ENCODE results near the gene DCDC2C. TPM values are rescaled to one million over a fixed set of nuclear protein-coding genes. Genes with fewer than 3 reads are reported as not detected.

DCDC2C gene
- total and polyA plus RNA-seq, 2 donors, result 0.21 to 0.38 TPM

DNA sequence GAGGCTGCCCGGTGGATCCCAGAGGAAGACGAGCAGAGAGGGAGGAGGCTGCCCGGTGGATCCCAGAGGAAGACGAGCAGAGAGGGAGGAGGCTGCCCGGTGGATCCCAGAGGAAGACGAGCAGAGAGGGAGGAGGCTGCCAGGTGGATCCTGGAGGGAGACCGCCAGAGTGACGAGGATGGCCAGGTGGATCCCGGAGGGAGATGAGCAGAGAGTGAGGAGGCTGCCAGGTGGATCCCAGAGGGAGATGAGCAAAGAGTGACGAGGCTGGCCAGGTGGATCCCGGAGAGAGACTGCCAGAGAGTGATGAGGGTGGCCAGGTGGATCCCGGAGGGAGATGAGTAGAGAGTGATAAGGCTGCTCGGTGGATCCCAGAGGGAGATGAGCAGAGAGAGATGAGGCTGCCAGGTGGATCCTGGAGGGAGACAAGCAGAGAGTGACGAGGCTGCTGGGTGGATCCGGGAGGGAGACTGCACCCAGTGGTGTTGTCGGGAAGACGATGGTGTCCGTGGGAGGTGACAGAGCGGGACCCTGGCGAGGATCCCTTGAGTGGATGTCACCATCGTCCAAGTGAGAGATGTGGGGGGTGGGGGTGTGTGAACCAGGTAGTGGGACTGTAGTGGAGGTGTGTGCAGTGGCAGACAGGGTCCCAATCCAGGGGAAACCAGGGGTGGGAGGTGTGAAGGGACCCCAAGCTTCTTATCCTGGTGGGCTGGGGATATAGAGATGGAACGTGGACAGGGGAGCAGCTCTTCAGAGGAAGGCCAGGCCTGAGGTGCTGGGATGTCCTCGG lies 22.3 kb downstream of the DCDC2C start:
- Histone ChIP-seq H3K9me3 (ENCODE audit: control insufficient read depth in 2 of 2, insufficient read depth in 1 of 2, low read length in 1 of 2) (no peaks in the 10 kb centered on the region), H3K36me3 (ENCODE audit: control insufficient read depth in 2 of 2, insufficient read depth in 2 of 2, low read length in 1 of 2) (no peaks in the 10 kb centered on the region), H3K27ac (ENCODE audit: low read depth in 1 of 2, low read length in 1 of 2) (no peak overlapping the region), H3K4me3 (ENCODE audit: low read length in 2 of 2) (no peak overlapping the region), H3K27me3 (ENCODE audit: control insufficient read depth in 2 of 2, insufficient read depth in 1 of 2, low read length in 1 of 2) (peaks cover 0 to 7% of the 10 kb centered on the region in 2 donors), H3K4me1 (ENCODE audit: control insufficient read depth in 2 of 2, insufficient read depth in 2 of 2, low read length in 2 of 2) (no peaks in the 10 kb centered on the region)
- 85% methylated on average over 23 of the region's 23 CpGs for WGBS
- DNase-seq (ENCODE audit: low read depth in 6 of 9, low spot score in 9 of 9), result peak in 2 of 9 donors; percentile 13 to 21

DNA sequence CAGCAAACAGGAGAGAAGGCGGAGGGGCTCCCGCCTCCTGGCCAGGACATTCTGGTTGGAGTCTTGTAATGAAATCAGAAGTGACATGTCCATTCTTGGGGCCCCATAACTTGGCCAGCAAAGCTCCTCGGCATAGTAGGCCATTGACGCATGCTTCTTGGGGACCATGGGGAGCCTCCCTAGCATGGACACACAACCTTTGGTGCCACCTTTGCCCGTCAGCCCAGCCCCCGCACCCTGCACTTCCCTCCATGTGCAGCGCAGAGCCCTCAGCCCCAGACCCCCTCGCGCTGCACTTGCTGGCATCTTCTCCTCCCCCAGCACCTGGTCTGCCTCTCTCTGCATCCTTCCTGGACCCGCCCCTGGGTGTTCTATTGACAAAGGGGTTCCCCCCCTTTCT lies 23.1 kb downstream of the DCDC2C start:
- H3K9me3 ChIP-seq (ENCODE audit: control insufficient read depth in 2 of 2, insufficient read depth in 1 of 2, low read length in 1 of 2), result no peaks in the 10 kb centered on the region
- H3K4me3 ChIP-seq (ENCODE audit: low read length in 2 of 2), result no peak overlapping the region
- no peak overlapping the region for H3K27ac ChIP-seq (ENCODE audit: low read depth in 1 of 2, low read length in 1 of 2)
- no peaks in the 10 kb centered on the region for H3K36me3 ChIP-seq (ENCODE audit: control insufficient read depth in 2 of 2, insufficient read depth in 2 of 2, low read length in 1 of 2)
- WGBS, result 96% methylated on average over 10 of the region's 10 CpGs
- H3K27me3 ChIP-seq (ENCODE audit: control insufficient read depth in 2 of 2, insufficient read depth in 1 of 2, low read length in 1 of 2), result peaks cover 0 to 7% of the 10 kb centered on the region in 2 donors
- no peak for DNase-seq (ENCODE audit: low read depth in 6 of 9, low spot score in 9 of 9)
- H3K4me1 ChIP-seq (ENCODE audit: control insufficient read depth in 2 of 2, insufficient read depth in 2 of 2, low read length in 2 of 2), result no peaks in the 10 kb centered on the region

DNA sequence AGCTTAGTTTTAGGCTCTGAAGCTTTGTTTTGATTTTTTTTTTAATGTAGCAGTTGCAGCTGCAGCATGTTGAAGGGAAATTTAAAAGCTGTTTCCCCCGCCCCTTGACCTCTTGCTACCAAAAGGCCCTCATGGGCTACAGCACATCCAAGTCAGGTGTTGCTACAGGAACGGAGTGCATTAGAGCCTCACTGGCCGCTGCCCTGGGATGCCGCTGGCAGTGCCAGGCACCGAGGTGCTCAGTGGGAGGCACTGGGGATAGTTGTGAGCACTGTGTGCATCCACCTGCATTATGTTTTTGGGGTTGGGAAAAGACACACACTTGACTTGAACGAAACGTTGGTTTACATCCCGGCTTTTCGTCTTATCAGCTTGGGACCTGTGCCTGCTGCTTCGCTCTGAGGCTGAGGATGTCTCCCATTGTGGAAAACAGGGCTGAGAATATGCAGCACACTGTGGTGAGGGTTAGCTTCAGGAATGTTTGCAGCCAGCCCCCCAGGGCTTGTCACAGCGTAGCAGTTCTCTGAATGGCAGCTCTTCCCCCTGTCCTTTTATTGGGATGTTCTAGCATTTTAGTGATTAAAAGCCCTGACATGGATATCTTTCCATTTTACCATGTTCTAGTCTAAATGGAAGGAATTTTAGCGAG lies 24.1 kb downstream of the DCDC2C start:
- no peak overlapping the region for H3K27ac ChIP-seq (ENCODE audit: low read depth in 1 of 2, low read length in 1 of 2)
- H3K9me3 ChIP-seq (ENCODE audit: control insufficient read depth in 2 of 2, insufficient read depth in 1 of 2, low read length in 1 of 2), result no peaks in the 10 kb centered on the region
- DNase-seq (ENCODE audit: low read depth in 6 of 9, low spot score in 9 of 9), result no peak
- no peaks in the 10 kb centered on the region for H3K4me1 ChIP-seq (ENCODE audit: control insufficient read depth in 2 of 2, insufficient read depth in 2 of 2, low read length in 2 of 2)
- 89% methylated on average over 12 of the region's 12 CpGs for WGBS
- H3K4me3 ChIP-seq (ENCODE audit: low read length in 2 of 2), result no peak overlapping the region
- H3K27me3 ChIP-seq (ENCODE audit: control insufficient read depth in 2 of 2, insufficient read depth in 1 of 2, low read length in 1 of 2), result peaks cover 0 to 7% of the 10 kb centered on the region in 2 donors
- H3K36me3 ChIP-seq (ENCODE audit: control insufficient read depth in 2 of 2, insufficient read depth in 2 of 2, low read length in 1 of 2), result no peaks in the 10 kb centered on the region

DNA sequence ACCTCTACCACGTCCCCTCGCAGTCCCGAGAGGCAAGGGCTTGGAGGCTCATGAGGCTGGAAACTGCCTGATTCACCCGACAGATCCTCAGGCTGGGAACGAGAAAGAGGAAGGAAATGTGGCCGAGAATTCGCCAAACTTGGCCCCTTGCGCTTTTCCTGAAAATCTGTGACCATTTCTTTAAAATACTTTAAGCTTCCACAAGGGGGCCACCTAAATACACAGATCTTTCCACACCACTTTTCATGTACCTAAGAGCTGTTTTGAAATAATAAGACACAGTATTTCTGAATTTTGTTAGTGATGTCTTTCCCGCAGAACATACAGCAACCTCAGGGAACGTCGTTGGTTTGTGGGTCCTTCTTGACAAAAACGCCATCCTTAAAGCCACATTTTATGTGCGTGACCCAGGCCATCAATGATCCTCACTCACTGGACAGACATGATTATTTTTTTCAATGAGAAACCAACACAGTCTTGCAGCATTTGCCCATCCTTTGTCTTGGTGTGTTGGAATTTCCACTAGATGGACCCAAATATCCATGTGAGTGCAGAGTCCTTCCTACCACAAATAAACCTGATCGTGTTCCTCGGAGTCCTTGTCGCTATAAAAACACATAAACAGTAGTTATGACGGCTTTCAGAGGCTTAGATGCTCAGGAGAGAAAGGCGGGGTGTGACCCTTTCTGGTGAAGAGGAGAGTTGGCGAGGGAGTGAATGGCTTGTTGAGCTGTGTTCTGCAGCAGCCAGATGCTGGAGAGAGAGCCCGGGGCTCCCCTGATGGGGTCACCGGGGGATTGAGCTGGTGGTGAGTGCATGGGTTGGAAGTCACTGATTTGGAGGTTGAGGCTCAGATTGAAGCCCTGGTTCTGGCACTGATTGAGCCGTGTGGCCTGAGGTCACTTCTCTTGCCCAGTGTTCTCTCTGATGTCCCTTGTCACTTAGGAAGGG lies 25.0 kb downstream of the DCDC2C start:
- H3K9me3 ChIP-seq (ENCODE audit: control insufficient read depth in 2 of 2, insufficient read depth in 1 of 2, low read length in 1 of 2), result no peaks in the 10 kb centered on the region
- no peaks in the 10 kb centered on the region for H3K36me3 ChIP-seq (ENCODE audit: control insufficient read depth in 2 of 2, insufficient read depth in 2 of 2, low read length in 1 of 2)
- peaks cover 0 to 7% of the 10 kb centered on the region in 2 donors for H3K27me3 ChIP-seq (ENCODE audit: control insufficient read depth in 2 of 2, insufficient read depth in 1 of 2, low read length in 1 of 2)
- H3K4me1 ChIP-seq (ENCODE audit: control insufficient read depth in 2 of 2, insufficient read depth in 2 of 2, low read length in 2 of 2), result no peaks in the 10 kb centered on the region
- no peak overlapping the region for H3K27ac ChIP-seq (ENCODE audit: low read depth in 1 of 2, low read length in 1 of 2)
- no peak overlapping the region for H3K4me3 ChIP-seq (ENCODE audit: low read length in 2 of 2)
- peak in 4 of 9 donors; percentile 6 to 39 (median 12) for DNase-seq (ENCODE audit: low read depth in 6 of 9, low spot score in 9 of 9)
- 39% methylated on average over 22 of the region's 22 CpGs for WGBS

DNA sequence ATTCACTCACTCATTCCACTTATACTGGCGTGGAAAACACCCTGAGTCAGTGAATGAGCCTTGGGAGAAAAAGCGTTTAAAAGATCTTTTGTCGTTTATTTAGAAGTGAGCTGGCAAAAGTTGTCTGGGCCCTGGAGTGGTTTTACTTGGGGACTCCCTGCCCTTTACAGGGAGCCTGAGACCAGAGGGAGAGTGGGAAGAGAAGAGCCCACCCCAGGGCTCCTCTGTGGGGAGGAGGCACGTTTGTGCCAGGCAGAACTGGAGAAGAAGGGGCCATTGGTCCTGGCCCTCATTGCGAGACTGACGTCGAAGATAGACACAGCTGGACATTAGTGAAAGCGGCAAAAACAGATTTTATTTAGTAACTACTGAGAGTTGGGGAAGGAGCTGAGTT lies 25.7 kb downstream of the DCDC2C start:
- H3K4me1 ChIP-seq (ENCODE audit: control insufficient read depth in 2 of 2, insufficient read depth in 2 of 2, low read length in 2 of 2), result no peaks in the 10 kb centered on the region
- 95% methylated on average over 8 of the region's 8 CpGs for WGBS
- no peak for DNase-seq (ENCODE audit: low read depth in 6 of 9, low spot score in 9 of 9)

DNA sequence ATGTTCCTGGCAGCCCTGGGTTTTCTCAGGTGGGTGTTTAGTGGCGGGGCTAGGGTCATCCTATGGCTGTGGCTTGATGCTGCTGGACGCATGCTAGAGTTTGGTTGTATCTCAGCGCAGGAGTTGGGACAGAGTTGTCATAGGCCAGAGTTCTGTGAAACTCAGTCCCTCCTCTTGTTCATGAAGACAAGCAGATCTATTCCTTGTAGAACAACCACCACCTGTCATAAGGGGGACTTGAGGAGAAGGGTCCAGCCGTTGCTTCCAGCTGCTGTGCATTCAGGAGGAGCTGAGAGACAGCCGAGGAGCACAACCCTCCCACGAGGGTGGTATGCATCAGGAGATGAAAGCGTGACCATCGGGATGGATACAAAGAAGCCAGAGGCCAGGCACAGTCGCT lies 26.4 kb downstream of the DCDC2C start:
- Histone ChIP-seq H3K36me3 (ENCODE audit: control insufficient read depth in 2 of 2, insufficient read depth in 2 of 2, low read length in 1 of 2) (no peaks in the 10 kb centered on the region), H3K9me3 (ENCODE audit: control insufficient read depth in 2 of 2, insufficient read depth in 1 of 2, low read length in 1 of 2) (no peaks in the 10 kb centered on the region), H3K4me1 (ENCODE audit: control insufficient read depth in 2 of 2, insufficient read depth in 2 of 2, low read length in 2 of 2) (no peaks in the 10 kb centered on the region), H3K27me3 (ENCODE audit: control insufficient read depth in 2 of 2, insufficient read depth in 1 of 2, low read length in 1 of 2) (peaks cover 0 to 7% of the 10 kb centered on the region in 2 donors), H3K4me3 (ENCODE audit: low read length in 2 of 2) (no peak overlapping the region), H3K27ac (ENCODE audit: low read depth in 1 of 2, low read length in 1 of 2) (no peak overlapping the region)
- 88% methylated on average over 9 of the region's 9 CpGs for WGBS
- DNase-seq (ENCODE audit: low read depth in 6 of 9, low spot score in 9 of 9), result no peak

More for the DNA sequence above, 25.7 kb downstream of the DCDC2C start:
- Histone ChIP-seq H3K36me3 (ENCODE audit: control insufficient read depth in 2 of 2, insufficient read depth in 2 of 2, low read length in 1 of 2) (no peaks in the 10 kb centered on the region), H3K4me3 (ENCODE audit: low read length in 2 of 2) (no peak overlapping the region), H3K9me3 (ENCODE audit: control insufficient read depth in 2 of 2, insufficient read depth in 1 of 2, low read length in 1 of 2) (no peaks in the 10 kb centered on the region), H3K27ac (ENCODE audit: low read depth in 1 of 2, low read length in 1 of 2) (no peak overlapping the region), H3K27me3 (ENCODE audit: control insufficient read depth in 2 of 2, insufficient read depth in 1 of 2, low read length in 1 of 2) (peaks cover 0 to 7% of the 10 kb centered on the region in 2 donors)

DNA sequence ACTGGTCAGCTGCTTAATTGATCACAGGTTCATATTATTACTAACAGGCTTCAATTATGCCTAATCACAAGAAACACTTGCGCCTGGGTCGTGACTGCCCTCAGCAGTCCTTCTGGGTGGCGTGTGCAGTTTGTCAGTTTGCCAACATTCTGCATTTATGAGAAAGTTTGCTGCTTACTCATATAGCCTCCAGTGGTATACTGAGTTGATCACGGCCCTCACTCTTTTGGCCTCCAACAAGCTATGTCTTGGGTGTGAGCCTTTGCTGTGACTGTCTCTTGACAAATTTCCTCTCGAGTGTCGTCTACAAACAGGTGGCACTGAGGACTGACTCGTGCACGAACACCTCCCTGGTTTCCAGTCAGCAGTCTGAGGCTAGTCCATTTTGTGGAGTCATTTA lies 27.3 kb downstream of the DCDC2C start:
- no peak for DNase-seq (ENCODE audit: low read depth in 6 of 9, low spot score in 9 of 9)
- H3K27ac ChIP-seq (ENCODE audit: low read depth in 1 of 2, low read length in 1 of 2), result no peak overlapping the region
- H3K27me3 ChIP-seq (ENCODE audit: control insufficient read depth in 2 of 2, insufficient read depth in 1 of 2, low read length in 1 of 2), result peaks cover 0 to 7% of the 10 kb centered on the region in 2 donors
- H3K36me3 ChIP-seq (ENCODE audit: control insufficient read depth in 2 of 2, insufficient read depth in 2 of 2, low read length in 1 of 2), result no peaks in the 10 kb centered on the region
- H3K4me1 ChIP-seq (ENCODE audit: control insufficient read depth in 2 of 2, insufficient read depth in 2 of 2, low read length in 2 of 2), result no peaks in the 10 kb centered on the region
- H3K9me3 ChIP-seq (ENCODE audit: control insufficient read depth in 2 of 2, insufficient read depth in 1 of 2, low read length in 1 of 2), result no peaks in the 10 kb centered on the region
- WGBS, result 95% methylated on average over 8 of the region's 8 CpGs
- H3K4me3 ChIP-seq (ENCODE audit: low read length in 2 of 2), result no peak overlapping the region

DNA sequence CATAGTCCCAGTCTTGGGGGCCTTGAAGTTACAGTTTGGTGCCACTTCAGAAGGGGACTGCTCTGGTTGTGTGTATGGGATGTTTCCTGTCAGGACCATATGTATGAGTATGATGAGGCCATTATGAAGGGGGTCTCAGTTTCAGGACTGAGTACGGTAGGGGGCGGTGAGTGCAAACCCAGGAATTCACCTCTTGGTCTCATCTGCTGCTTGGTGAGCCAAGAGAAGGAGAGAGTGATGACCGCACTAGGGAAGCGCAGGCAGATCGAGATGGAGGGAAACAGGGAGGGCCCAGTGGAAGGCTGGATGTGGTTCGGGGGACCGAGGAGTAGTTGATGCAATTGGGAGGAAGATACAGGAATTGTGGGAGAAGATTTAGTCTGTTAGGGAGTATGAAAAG lies 28.5 kb downstream of the DCDC2C start:
- no peak for DNase-seq (ENCODE audit: low read depth in 6 of 9, low spot score in 9 of 9)
- H3K4me1 ChIP-seq (ENCODE audit: control insufficient read depth in 2 of 2, insufficient read depth in 2 of 2, low read length in 2 of 2), result no peaks in the 10 kb centered on the region
- H3K36me3 ChIP-seq (ENCODE audit: control insufficient read depth in 2 of 2, insufficient read depth in 2 of 2, low read length in 1 of 2), result no peaks in the 10 kb centered on the region
- H3K27me3 ChIP-seq (ENCODE audit: control insufficient read depth in 2 of 2, insufficient read depth in 1 of 2, low read length in 1 of 2), result peaks cover 0 to 7% of the 10 kb centered on the region in 2 donors
- 99% methylated on average over 7 of the region's 7 CpGs for WGBS
- H3K27ac ChIP-seq (ENCODE audit: low read depth in 1 of 2, low read length in 1 of 2), result no peak overlapping the region
- no peaks in the 10 kb centered on the region for H3K9me3 ChIP-seq (ENCODE audit: control insufficient read depth in 2 of 2, insufficient read depth in 1 of 2, low read length in 1 of 2)
- no peak overlapping the region for H3K4me3 ChIP-seq (ENCODE audit: low read length in 2 of 2)

Measured in thymus (tissue), 11 donors.